Hindlimb muscle (tissue), 1 donor: ENCODE data around the gene ACTG1. TPM values are rescaled to one million over a fixed set of nuclear protein-coding genes. Genes with fewer than 3 reads are reported as not detected.

Experiments
- DNase-seq: peaks from one replicate; pipeline ENCODE4 v3.0.0-alpha.2; 2013
- polyA plus RNA-seq: library from polyadenylated mRNA; unstranded; fragments of 120-200 nt; gene quantifications from one replicate; pipeline ENCODE4 v1.2.1, GENCODE V29; 2013; ENCODE audit not compliant: insufficient read length

Gene ACTG1
- polyA plus RNA-seq, 1 donor, result 1,339 TPM

DNA sequence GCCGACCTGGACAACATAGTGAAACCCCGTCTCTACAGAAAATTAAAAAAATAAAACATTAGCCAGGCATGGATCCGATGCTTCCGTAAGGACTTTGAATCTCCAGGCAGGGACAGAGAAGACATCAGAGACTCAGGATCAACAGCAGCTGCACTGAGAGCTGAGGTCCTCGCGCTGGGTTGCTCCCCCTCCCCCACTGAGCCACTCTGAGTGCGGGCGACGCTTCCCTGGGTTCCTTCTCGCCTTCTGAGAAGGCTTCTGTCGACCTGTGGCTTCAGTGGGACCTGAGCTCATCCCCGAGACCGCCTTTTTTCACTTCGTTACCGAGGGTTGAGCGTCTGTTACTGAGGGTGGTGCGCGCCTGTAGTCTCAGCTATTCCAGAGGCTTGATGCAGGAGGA lies 20.4 kb downstream of the ACTG1 start:
- DNase-seq, result no peak

DNA sequence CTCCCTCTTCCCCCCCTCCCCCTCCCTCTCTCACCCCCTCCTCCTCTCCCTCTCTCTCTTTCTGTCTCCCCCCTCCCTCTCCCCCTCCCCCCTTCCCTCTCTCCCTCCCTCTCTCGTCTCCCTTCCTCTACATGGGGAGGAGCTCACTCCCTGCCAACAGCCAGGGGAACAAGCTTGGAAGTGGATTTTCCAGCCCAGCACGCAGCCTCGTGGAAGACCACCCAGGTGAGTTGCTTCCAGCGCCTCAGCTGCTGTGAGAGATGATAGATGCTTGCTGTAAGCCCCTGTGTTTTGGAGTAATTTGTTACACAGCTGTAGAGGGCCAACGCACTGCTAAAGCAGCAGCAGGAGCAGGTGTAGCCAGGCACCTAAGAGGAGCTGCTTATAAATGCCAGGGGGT lies 20.8 kb downstream of the ACTG1 start:
- no peak for DNase-seq

DNA sequence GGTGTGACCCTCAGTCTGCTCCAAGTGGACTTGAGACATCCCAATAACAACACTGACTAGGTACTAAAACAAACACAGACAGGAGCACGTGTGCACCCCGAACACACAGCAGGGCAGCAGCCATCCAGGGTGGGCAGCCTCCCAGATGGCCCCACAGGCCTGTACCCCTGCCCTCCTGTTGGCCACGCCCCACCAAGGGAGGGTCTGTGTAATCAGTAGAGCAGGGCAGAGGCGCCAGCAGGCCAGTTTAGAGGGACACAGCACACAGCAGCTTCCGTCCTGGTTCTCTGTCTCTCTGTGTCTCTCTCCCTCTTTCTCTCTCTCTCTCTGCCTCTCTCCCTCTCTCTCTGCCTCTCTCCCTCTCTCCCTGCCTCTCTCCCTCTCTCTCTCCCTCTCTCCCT lies 21.4 kb downstream of the ACTG1 start:
- no peak for DNase-seq

DNA sequence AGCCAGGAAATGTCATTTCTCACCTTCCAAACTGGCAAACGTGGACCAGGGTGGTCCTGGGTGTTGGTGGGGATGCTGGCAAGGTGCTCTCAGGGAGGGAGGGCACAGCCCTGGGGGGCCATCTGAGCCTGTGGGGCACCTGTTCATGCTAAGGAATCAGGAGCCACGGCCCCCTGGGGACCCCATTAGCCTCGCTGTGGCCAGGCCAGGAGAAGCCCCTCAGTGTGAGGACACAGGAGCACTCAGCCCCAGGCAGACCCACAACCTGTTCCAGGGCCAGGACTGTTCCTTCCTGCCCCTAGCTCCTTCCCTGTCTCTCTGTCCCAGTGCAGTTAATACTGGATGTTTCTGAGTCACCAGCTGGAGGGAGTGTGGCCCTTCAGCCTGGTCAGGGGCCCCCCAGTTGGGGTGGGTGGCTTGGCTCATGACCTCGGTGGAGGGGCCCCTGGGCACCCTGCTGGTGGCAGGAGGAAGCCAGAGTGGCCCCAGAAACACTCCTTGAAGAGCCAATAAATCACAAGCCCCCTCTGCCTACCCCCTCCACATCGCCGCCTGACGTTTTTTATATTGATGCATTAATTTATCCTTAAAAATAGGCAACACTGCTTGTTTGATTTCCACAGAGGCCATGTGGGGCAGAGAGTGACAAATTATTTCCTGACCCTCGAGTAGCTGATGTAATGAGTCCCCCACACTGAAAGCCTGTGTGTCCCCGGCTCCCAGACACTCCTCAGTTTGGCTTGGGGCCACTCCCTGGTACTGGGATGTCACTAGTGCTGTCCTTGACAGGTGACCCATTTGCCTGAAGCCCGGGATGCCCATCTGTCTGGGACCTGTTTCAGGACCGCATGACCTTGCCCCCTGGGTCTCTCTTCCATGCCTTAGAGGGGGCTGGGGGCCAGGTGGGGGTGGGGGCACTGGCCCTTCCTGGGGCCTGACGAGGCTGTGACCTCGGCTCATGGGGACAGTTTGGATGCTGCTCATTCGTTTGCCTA lies 22.3 kb downstream of the ACTG1 start:
- DNase-seq, result no peak

DNA sequence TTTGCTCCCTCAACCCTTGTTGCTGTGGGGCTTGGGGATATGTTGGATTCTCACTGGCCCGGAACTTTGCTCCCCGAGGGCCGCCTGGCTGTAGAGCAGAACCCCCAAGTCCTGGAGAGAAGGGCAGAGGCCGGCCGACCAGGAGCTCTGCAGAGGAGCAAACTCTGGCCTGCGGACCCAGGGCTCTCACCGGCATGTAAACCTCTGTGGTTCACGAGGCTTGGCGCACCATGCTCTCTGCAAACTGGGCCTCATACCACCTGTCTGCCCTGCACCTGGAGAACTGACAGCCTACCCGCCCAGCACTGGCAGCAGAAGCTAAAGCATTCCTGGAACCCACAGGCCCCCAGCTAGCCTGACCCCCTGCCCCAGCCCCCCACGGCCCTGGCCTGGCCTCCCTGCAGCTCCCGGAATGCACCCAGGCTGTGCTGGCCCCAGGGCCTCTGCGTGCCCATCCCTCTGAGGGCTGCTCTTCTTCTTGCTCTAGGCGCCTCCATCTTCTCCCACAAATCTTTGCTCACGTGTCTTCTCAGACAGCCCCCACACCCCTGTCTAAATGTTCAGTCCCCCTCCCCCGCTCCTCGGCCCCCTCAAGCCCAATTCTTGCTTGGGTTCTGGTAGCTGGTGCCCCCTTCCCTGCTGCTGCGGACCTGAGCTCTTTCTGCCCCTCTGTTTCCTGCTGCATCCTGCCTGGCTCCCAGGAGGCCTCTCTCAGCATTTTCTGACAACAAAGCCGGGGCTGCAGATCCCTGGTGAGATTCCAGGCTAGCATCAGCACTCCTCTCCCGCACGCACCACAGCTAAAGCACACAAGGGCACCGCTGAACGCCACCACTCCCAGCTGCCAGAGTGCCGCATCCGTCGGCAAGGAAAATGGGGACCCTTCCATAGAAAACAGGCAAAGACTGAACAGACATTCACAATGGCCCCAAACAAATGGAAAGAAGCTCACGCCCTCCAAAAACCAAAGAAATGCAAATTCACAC lies 23.3 kb downstream of the ACTG1 start:
- no peak for DNase-seq

DNA sequence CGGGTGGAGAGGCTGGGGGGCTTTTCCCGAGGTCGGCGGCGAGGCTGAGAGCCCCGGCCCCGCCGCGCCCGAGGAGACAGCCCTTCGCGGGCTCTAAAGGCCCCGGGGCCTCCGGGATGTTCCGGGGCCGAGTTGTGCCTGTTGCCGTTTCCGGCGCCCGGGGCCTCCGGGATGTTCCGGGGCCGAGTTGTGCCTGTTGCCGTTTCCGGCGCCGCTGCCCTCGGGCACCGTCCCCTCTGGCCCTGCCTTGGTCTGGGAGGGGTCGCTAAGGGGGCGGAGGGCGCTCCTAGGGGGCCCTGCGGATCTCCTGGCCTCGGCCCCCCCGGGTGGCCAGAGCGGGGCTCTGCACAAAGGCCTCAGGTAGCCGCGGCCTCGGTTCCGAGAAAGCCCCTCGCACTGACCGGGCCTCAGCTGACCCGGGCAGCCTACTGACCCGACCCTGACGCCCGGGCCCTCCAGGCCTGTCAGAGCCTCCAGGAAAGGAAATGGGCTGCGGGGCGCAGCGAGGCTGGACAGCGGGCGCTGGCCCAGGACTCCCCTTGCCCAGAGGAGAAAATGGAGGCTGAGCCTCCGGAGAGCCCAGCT lies 24.2 kb downstream of the ACTG1 start:
- DNase-seq, result no peak

DNA sequence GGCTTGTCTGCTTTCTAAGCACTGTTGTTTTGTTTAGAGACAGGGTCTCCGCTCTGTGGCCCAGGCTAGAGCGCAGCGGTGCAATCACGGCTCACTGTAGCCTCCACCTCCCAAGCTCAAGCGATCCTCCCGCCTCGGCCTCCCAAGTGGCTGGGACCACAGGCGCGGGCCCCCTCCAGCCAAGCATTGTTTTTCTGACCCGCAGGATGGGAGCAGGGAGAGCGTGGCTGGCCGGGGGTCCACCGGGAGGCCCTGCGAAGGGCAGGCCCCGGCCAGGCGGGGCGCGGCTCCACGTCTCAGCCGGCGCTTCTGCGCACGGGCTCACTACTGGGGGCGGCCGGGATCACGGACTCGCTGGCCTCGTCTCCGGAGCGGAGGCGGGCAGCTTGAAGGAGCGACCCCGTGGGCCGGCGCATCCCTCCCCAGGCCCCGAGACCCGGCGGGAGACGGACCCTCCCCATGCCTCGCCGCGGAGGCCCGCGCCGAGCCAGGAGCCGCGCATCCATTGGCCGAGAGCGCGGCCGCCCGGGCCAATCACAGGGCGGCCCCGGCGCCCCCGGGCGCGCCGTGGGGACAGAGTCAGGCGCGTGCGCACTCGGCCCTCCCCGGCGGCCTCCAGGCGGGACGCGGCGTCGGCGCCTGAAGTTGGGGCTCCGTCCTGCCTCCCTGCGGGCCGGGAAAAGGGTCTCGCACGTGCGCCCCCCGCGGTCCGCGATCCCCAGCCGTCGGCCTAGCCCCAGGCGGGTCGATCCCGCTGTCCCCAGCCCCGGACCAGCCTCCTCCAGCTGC lies 24.9 kb downstream of the ACTG1 start:
- DNase-seq, result peak; percentile 91

DNA sequence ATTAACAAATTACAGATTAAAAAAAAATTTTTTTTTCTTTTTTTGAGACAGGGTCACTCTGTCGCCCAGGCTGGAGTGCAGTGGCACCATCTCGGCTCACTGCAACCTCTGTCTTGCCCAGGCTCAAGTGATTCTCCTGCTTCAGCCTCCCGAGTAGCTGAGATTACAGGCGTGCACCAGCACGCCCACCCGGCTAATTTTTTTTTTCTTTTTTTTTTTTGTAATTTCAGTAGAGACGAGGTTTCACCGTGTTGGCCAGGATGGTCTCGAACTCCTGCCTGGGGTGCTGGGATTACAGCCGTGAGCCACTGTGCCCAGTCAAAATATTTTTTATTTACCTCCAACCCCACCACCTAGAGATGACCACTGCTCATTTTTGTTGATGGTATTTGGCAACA lies 25.5 kb downstream of the ACTG1 start:
- DNase-seq, result no peak

DNA sequence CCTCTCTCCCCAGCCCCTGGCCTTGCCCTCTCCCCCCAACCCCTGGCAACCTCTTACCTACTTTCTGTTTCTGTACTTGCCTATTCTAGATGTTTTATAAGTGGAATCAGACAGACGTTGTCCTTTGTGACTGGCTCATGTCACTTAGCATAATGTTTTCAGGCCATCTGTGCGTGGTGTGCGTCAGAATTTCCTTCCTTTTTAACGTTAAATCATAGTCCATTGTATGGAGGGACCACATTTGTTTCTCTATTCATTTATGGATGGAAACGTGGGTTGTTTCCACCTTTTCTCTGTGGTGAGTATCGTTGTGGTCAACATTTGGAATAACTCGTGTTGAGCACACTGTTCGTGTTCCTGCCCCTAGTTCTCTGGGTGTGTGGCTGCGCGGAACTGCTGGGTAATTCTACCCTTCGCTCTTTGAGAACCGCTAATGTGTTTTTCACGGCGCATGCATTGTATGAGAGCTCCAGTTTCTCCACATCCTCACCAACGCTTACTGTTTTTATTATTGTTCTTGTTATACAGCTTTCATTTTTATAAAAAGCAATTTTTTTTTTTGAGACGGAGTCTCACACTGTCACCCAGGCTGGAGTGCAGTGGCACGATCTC lies 26.3 kb downstream of the ACTG1 start:
- no peak for DNase-seq

DNA sequence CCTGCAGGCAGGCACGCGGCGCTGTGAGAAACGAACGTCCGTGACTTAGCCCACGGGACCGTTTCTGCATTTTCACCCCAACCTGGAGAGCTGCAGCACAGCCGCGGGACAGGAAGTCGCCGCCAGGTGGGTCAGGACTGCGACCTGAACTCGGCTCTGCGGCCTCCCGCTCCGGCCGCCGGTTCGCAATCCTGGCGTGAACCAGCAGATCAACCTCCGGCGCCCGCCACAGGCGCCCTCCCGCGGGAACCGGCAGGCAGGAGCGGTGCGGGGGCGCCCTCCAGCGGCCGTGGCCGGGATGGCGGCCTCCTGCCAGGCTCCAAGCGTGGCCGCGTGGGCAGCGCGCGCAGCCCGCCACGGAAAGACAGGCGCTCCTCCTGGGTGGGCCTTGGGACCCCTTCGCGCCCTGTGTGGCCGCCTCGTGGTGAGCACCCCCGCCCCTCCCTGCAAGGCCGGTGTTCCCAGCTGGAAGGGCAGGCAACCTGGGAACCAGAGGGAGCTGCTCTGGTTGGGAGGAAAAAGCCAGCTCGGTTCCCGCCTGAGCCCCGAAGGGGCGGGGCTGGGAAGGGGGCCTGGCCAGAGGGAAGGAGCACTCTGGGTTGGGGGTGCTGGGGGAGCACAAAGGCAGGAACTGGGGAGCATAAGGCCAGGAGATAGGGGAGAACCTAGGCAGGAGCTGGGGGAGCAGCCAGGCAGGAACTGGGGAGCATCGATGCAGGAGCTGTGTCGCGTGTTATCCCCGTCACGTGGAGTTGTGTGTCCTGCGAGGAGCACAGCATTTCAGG lies 28.2 kb downstream of the ACTG1 start:
- DNase-seq, result peak; percentile 88

DNA sequence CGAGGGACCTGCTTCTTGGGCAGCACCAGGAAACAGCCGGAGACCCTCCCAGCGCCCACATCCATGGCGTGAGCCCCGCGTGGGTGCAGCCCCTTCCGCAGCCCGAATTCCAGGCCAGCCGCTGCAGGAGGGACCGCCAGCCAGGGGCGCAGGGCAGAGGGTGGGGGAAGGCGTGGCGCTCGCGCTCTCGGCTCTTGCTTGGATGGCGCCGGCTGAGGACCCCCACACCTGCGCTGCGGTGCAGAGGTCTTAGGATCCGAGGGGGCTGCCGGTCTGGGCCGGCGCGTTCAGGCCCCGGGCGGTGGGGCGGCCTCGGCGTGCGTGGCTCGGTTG lies 28.8 kb downstream of the ACTG1 start:
- no peak for DNase-seq

DNA sequence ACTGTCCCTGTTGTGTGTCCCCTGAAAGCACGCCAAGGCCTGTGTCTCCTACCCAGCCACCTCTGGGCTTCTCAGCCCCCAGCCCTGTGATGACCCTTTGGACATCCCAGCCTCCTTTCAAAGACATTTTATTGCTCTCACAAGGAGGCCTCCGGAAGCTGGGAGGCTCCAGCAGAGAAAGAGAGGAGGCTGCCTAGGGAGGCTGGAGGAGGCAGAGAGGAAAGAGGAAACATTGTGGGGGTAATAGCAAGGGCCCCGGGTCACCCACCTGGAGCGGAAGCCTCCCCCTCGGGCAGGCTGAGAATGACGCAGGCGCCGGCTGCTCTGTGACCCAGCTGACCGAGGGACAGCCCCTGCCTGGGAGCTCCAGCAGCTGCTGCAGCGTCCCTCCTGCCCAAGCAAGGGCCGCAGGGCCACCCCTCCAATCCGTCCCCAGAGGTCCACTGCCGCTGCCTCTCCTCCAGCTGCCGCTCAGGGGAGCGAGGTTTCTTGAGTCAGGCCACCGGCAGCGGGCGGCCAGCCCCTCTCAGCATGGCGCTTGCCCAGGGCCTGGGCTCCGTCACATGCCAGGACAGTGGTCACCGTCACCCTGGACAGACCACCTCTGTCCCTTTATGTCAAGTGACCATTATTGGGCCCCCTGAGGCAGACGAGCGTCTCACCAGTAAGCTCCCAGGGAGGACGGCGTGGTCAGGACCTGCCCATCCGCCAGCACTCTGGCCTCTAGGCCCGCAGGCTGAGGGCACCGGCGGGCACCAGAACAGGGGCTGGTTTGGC lies 29.3 kb downstream of the ACTG1 start:
- peak; percentile 72 for DNase-seq

DNA sequence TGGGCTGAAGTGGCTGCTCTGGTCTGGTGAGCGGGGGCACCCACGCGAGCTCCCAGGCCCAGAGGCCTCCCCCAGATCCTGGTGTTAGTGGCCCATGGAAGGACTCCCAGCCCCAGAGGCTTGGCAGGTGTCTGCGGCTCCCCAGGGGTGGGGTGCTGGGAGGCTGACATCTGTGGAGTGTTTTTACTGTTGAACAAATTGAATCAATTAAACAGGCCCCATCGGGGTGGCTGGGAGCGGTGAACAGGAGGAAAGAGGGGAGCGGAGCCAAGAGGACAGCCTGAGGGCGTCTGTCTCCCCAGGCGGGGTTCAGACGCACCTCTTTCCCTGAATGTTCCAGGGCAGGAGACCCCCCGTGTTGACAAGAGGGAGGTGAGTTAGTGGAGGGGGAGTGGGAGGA lies 29.9 kb downstream of the ACTG1 start:
- DNase-seq, result no peak

DNA sequence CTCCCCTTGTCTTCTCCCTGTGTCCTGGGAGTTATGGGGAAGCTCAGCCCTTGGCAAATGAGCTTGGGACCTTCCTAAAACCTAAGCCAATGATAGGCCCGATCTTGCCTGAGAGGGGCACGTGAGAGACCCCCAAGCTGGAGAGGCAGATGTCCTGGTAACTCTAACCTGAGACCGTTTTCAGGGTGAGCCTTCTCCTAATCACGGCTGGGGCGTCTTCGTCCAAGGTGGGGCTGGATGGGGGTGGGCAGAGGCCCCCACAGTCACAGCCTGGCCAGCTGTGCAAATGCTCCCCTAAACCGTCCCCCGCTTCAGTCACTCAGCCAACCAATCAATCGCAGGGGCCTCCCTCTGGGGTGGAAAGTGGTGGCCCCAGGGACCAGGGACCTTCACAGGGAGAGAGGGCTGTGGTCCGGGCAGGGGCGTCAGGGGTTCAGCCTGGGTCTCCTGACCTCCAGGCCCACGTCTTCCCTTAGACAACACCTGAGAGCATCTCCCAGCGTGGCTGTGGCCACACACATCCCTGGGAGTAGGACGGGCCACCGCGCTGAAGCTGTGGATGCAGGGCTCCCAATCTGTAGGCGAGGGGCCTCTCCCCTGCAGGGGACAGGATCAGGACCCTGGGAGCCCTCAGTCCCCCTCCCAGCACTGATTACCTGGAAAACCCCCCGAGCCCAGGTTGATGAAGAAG lies 30.6 kb downstream of the ACTG1 start:
- DNase-seq, result no peak

DNA sequence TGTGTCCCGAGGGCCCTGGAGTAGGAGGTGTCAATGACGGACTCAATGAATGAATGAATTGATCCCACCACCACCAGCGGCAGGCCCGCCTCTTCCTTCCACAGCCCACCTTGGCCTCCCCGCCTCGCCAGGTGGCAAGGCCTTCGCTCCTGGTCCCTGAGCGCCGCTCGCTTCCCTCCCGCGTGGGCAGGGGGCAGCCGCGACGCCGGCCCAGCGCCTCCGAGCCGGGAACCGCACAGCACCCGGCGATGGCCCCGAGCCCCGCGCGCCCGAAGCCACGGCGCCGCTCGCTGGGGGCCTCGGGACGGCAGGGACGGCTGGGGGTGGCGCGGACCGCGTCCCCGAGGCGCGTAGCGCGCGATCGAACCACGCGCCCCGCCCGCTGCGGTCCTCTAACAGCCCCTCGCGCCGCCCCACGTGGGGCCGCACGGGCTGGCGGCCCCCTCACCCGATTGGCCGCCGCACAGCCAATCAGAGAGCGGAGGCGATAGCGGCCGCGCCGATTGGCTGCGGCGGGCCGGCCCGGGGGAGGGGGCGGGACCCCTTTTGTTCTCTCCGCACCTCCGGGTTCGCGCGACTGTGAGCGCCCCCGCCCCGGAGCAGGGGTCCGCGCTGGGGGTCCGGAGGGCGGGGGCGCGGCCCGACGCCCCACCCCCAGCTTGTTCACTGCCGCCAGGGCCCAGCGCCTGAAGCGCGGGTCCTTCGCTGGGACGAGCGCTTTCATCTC lies 31.4 kb downstream of the ACTG1 start:
- peak; percentile 86 for DNase-seq

DNA sequence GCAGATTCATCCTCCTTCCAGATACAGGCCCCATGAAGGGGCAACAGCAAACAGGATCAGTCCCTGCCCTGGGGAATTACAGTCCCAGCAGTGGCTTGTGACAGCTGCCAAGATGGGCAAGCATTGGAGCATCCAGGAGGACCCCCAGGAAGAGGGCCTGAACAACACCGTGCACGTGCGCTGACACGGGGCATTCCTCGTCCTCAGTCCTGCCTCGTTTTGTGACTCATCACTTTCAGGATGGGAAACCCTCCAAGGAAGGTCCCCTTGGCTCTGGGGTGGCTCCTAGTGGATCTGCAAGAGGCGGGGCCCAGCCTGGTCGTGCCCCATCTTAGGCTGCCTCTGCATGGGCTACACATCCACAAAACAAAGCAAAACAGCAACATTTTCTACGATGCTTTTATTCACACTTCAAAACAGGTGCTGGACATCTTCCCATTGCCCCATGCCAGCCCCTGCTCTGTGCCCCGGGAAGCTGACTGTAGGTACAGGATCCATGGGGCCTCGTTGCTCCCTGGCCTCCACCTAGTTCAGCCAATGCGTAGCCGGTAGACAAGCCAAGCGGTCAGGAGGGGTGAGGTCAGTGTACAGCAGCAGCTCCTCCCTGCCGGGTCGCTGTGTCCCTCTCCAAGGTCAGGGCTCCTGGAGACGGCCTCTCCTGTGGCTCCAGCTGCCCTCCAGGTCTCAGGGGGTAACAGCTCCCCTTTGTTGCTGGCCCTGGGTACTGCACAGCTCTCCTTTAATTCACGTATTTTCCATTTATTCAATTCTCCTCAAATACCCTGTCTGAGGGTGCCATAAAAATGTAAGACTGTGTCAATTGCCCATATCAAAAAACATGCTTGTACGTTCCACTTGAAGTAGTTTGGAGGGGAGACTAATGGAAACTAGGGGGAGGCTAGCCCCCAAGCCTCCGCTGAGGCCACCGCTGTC lies 32.2 kb downstream of the ACTG1 start:
- no peak for DNase-seq
